ENCODE data around the gene DCAF5. TPM values are rescaled to one million over a fixed set of nuclear protein-coding genes. Genes with fewer than 3 reads are reported as not detected.

The DCAF5 gene
- total and polyA plus RNA-seq, 2 experiments from 2014 or later, result 50.0 to 58.2 TPM

DNA sequence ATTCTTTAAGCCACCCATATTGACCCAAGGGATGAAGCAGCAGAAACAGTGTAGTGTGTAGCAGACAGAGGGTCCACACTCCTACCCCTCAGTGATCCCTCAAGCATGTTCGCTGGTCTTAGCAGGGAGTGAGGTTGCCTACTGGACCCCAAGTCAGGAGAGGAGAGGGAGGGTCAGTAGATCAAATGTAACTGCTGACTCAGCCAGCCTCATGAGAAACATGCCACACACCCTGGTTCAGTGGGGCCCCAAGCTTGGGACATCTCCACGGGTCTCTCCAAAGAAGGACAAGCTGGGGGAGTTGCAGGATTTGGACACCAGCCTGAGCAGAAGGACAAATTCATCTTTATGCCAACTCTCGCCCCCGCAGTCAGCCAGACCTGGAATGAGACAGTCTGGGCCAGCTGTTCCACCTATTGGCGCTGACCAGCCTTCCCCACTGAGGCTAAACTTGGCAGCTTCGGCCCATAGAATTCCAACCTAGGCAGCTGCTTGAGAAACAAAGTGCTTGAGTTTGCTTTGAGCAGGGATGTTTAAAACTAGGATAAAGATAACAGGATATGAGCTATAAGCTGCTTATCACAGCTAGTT is 107.9 kb downstream of the DCAF5 start:
- no peak overlapping the region for H3K27ac ChIP-seq
- H3K27me3 ChIP-seq, result no peaks in the 10 kb centered on the region
- peaks cover 11% of the 10 kb centered on the region for H3K4me1 ChIP-seq (ENCODE audit: low read depth)

DNA sequence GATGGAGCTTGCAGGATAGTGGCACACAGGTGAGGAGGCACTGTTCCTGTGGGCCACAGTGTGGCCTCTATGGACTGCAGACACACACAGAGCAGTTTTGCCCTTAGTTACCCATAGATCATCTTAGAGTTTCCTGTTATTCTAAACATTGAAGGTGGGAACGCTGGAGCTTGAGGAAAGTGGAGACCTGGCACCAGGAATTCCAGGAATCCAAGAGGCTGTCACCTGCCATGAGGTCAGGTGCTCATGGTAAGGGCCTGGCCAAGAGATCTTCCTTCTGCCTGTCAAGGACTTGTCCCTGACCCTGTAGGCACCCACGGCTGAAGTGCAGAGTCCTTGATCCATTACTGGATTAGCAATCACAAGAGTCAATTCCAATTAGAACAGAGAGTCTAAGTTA is 108.6 kb downstream of the DCAF5 start:
- Histone ChIP-seq H3K36me3 (no peaks in the 10 kb centered on the region), H3K27ac (no peak overlapping the region), H3K4me1 (ENCODE audit: low read depth) (peaks cover 11% of the 10 kb centered on the region), H3K4me3 (no peak overlapping the region), H3K9me3 (ENCODE audit: low read depth) (no peaks in the 10 kb centered on the region), H3K27me3 (no peaks in the 10 kb centered on the region)
- TF ChIP-seq, protein P1, sequence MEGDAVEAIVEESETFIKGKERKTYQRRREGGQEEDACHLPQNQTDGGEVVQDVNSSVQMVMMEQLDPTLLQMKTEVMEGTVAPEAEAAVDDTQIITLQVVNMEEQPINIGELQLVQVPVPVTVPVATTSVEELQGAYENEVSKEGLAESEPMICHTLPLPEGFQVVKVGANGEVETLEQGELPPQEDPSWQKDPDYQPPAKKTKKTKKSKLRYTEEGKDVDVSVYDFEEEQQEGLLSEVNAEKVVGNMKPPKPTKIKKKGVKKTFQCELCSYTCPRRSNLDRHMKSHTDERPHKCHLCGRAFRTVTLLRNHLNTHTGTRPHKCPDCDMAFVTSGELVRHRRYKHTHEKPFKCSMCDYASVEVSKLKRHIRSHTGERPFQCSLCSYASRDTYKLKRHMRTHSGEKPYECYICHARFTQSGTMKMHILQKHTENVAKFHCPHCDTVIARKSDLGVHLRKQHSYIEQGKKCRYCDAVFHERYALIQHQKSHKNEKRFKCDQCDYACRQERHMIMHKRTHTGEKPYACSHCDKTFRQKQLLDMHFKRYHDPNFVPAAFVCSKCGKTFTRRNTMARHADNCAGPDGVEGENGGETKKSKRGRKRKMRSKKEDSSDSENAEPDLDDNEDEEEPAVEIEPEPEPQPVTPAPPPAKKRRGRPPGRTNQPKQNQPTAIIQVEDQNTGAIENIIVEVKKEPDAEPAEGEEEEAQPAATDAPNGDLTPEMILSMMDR (IDR thresholded peaks at IDR 0.05; ENCODE audit: low read depth, low read length), result no peak
- DNase-seq (ENCODE audit: low read depth in 1 of 2, low spot score in 1 of 2), result no peak

More for the DNA sequence above, 107.9 kb downstream of the DCAF5 start:
- Histone ChIP-seq H3K9me3 (ENCODE audit: low read depth) (no peaks in the 10 kb centered on the region), H3K36me3 (no peaks in the 10 kb centered on the region), H3K4me3 (no peak overlapping the region)
- DNase-seq (ENCODE audit: low read depth in 1 of 2, low spot score in 1 of 2), result peak in 1 of 2 donors; percentile 88
- TF ChIP-seq, protein P1 (IDR thresholded peaks at IDR 0.05; ENCODE audit: low read depth, low read length), result no peak

DNA sequence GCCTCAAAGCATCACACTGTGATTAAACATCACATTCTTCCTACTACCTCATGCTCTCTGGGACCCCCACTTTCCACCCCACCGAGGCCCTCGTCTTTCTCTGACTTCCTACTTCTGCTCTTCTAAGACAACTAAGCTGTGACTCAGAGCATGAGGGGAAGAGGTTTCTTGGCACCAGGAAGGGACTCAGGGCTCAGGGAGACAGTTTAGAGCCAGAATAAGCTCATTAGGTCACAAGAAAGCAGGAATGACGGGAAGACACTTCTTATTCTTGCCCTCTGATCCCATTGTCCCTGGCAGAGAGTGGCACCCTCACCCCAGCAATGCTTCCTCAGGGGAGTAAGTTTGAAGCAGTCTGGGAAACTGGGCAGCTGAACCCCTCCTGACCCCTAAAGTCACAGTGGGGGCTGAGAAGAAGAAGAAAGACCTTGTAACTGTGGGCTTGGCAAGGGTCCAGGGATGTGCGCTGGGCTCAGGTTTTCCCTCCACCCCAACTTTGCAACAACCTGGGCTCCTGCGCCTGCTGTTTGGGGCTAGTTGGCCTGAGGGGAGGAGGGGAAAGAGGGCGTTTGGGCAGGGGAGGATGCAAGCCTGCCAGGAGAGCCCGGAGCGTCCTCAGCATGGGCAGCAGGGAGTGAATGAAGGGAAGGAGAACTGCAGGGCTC is 109.2 kb downstream of the DCAF5 start:
- H3K27ac ChIP-seq, result no peak overlapping the region
- peak in 1 of 2 donors; percentile 78 for DNase-seq (ENCODE audit: low read depth in 1 of 2, low spot score in 1 of 2)

DNA sequence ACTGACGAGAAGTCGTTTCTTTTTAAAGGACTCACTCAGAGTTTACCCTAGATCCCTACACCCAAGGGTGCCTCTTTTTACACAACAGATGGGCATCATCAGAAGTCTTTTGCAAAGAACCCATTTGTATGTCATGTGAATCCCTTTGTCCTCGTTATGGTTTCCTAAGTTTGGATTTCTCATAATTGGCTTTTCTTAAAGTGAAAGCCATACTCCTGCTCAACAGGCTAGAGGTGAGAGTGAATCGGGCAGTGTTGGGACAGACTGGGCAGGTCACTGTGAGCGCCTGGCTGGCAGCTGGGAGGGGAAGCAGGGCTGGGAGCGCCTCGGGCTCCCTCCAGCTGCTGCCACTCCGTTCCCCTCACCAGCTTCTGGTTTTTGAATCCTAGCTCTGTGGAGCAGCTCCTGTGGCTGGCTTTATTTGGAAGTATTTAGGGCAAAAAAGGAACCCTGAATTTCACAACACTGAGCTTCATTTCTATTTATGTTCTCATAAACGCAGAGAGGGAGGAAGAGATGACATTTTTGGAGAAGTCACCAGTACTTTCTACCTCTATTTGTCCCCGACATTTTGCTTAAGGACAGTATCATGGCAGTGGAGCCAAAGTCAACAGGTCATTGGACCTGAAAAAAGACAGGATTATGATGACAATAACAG is 110.0 kb downstream of the DCAF5 start:
- DNase-seq (ENCODE audit: low read depth in 1 of 2, low spot score in 1 of 2), result no peak
- no peaks in the 10 kb centered on the region for H3K9me3 ChIP-seq (ENCODE audit: low read depth)
- H3K27ac ChIP-seq, result no peak overlapping the region
- H3K36me3 ChIP-seq, result no peaks in the 10 kb centered on the region
- no peaks in the 10 kb centered on the region for H3K27me3 ChIP-seq
- TF ChIP-seq, protein P1 (IDR thresholded peaks at IDR 0.05; ENCODE audit: low read depth, low read length), result no peak
- no peak overlapping the region for H3K4me3 ChIP-seq
- peaks cover 11% of the 10 kb centered on the region for H3K4me1 ChIP-seq (ENCODE audit: low read depth)

More for the DNA sequence above, 109.2 kb downstream of the DCAF5 start:
- no peak overlapping the region for H3K4me3 ChIP-seq
- TF ChIP-seq, protein P1 (IDR thresholded peaks at IDR 0.05; ENCODE audit: low read depth, low read length), result no peak
- no peaks in the 10 kb centered on the region for H3K36me3 ChIP-seq
- no peaks in the 10 kb centered on the region for H3K27me3 ChIP-seq
- no peaks in the 10 kb centered on the region for H3K9me3 ChIP-seq (ENCODE audit: low read depth)
- peaks cover 11% of the 10 kb centered on the region for H3K4me1 ChIP-seq (ENCODE audit: low read depth)

GRCh38 chr14:69042299-69042698 is 110.6 kb downstream of the DCAF5 start:
- Histone ChIP-seq H3K27me3 (no peaks in the 10 kb centered on the region), H3K4me3 (no peak overlapping the region), H3K9me3 (ENCODE audit: low read depth) (no peaks in the 10 kb centered on the region), H3K36me3 (no peaks in the 10 kb centered on the region), H3K27ac (no peak overlapping the region), H3K4me1 (ENCODE audit: low read depth) (peaks cover 11% of the 10 kb centered on the region)
- DNase-seq (ENCODE audit: low read depth in 1 of 2, low spot score in 1 of 2), result no peak
- TF ChIP-seq, protein P1 (IDR thresholded peaks at IDR 0.05; ENCODE audit: low read depth, low read length), result no peak

Measured in cardiac muscle cell (in vitro differentiated cells and primary cell).